Mesothelial cell of epicardium (in vitro differentiated cells): Measurements from ENCODE around the gene WDR64. TPM values are rescaled to one million over a fixed set of nuclear protein-coding genes. Genes with fewer than 3 reads are reported as not detected.

Experiments
- DNase-seq, 2 experiments: peaks; one replicate each; pipeline ENCODE4 v3.0.0; 2021; ENCODE audit warnings: low spot score in 2 of 2; ENCODE audit not compliant: unreplicated experiment in 2 of 2
- H3K27ac Mint-ChIP-seq: 2 replicates; pipeline ENCODE4 v1.8.0; 2021; ENCODE audit warnings: mixed read lengths
- H3K27me3 Mint-ChIP-seq: 2 replicates; pipeline ENCODE4 v1.8.0; 2021; ENCODE audit warnings: low read depth, mixed read lengths
- H3K36me3 Mint-ChIP-seq: 2 replicates; pipeline ENCODE4 v1.8.0; 2021; ENCODE audit warnings: mixed read lengths
- H3K4me1 Mint-ChIP-seq: 2 replicates; pipeline ENCODE4 v1.8.0; 2021; ENCODE audit warnings: mixed read lengths
- H3K4me3 Mint-ChIP-seq: 2 replicates; pipeline ENCODE4 v1.8.0; 2021; ENCODE audit warnings: mild to moderate bottlenecking, moderate library complexity, mixed read lengths
- H3K9me3 Mint-ChIP-seq: 2 replicates; pipeline ENCODE4 v1.8.0; 2021; ENCODE audit warnings: mixed read lengths
- CTCF ChIP-seq: fragments of 200-600 bp; sonication (generic); IDR thresholded peaks from one replicate; pipeline ENCODE4 v1.5.0; 2021; ENCODE audit warnings: antibody characterized with exemption; ENCODE audit not compliant: unreplicated experiment
- total RNA-seq: library from RNA; stranded (reverse); gene quantifications from 3 replicates; pipeline ENCODE4 v1.2.1, GENCODE V29; 2021

Gene WDR64
- total RNA-seq, 1 donor from 2014 or later = not detected

GRCh38 chr1:241749041-241749944, 97.2 kb downstream of the WDR64 start:
- no peak for DNase-seq
- Mint-ChIP-seq H3K4me1 (peaks cover 5% of the 10 kb centered on the region), H3K4me3 (no peak overlapping the region), H3K36me3 (no peaks in the 10 kb centered on the region), H3K27ac (peak overlapping the region; percentile 38), H3K9me3 (no peaks in the 10 kb centered on the region), H3K27me3 (peaks cover 3% of the 10 kb centered on the region)
- no peak for TF ChIP-seq CTCF

- H3K36me3 Mint-ChIP-seq = no peaks in the 10 kb centered on the region
- H3K4me1 Mint-ChIP-seq = peaks cover 5% of the 10 kb centered on the region
- no peak overlapping the region for H3K27ac Mint-ChIP-seq
- peaks cover 3% of the 10 kb centered on the region for H3K27me3 Mint-ChIP-seq
- no peak for TF ChIP-seq CTCF
- H3K4me3 Mint-ChIP-seq = no peak overlapping the region
- H3K9me3 Mint-ChIP-seq = peaks cover 1% of the 10 kb centered on the region
- DNase-seq = no peak
These were observed 98.0 kb downstream of the WDR64 start for GRCh38 chr1:241749945-241750695.

GRCh38 chr1:241751524-241751923, 99.4 kb downstream of the WDR64 start:
- peaks cover 3% of the 10 kb centered on the region for H3K27me3 Mint-ChIP-seq
- peaks cover 5% of the 10 kb centered on the region for H3K4me1 Mint-ChIP-seq
- no peak overlapping the region for H3K27ac Mint-ChIP-seq
- H3K4me3 Mint-ChIP-seq = no peak overlapping the region
- no peak for TF ChIP-seq CTCF
- H3K9me3 Mint-ChIP-seq = peaks cover 10% of the 10 kb centered on the region
- no peak for DNase-seq
- no peaks in the 10 kb centered on the region for H3K36me3 Mint-ChIP-seq

GRCh38 chr1:241762713-241763339, 110.7 kb downstream of the WDR64 start:
- no peaks in the 10 kb centered on the region for H3K36me3 Mint-ChIP-seq
- no peak overlapping the region for H3K27ac Mint-ChIP-seq
- H3K4me1 Mint-ChIP-seq = peaks cover 4% of the 10 kb centered on the region
- no peak for DNase-seq
- H3K4me3 Mint-ChIP-seq = no peak overlapping the region
- peaks cover 13% of the 10 kb centered on the region for H3K27me3 Mint-ChIP-seq
- TF ChIP-seq CTCF = no peak
- H3K9me3 Mint-ChIP-seq = peaks cover 4% of the 10 kb centered on the region

GRCh38 chr1:241765390-241765789, 113.3 kb downstream of the WDR64 start:
- no peaks in the 10 kb centered on the region for H3K36me3 Mint-ChIP-seq
- H3K4me3 Mint-ChIP-seq = no peak overlapping the region
- H3K27ac Mint-ChIP-seq = no peak overlapping the region
- no peaks in the 10 kb centered on the region for H3K9me3 Mint-ChIP-seq
- DNase-seq = no peak
- H3K27me3 Mint-ChIP-seq = peaks cover 13% of the 10 kb centered on the region
- H3K4me1 Mint-ChIP-seq = peaks cover 21% of the 10 kb centered on the region
- TF ChIP-seq CTCF = no peak
